Fibroblast of lung (primary cell): ENCODE results near the gene SVBP. TPM values are rescaled to one million over a fixed set of nuclear protein-coding genes. Genes with fewer than 3 reads are reported as not detected.

Experiments
- DNase-seq, 2 donors: peaks; one replicate each; pipeline versions ENCODE4 v3.0.0 to v3.0.0-alpha.2; 2010; ENCODE audit warnings: low read depth in 2 of 2
- H2AFZ ChIP-seq: 2 replicates; pipeline ENCODE4 v1.5.1; 2012; ENCODE audit warnings: low read length, control low read depth, inconsistent platforms
- H3K27ac ChIP-seq: 2 replicates; pipeline ENCODE4 v1.5.1; 2011; ENCODE audit warnings: low read length, control low read depth; ENCODE audit not compliant: insufficient read depth
- H3K27me3 ChIP-seq: 2 replicates; pipeline ENCODE4 v1.5.1; 2011; ENCODE audit warnings: mild to moderate bottlenecking, low read length; ENCODE audit not compliant: control insufficient read depth, insufficient read depth
- H3K36me3 ChIP-seq: 2 replicates; pipeline ENCODE4 v1.5.1; 2011; ENCODE audit warnings: low read length; ENCODE audit not compliant: control insufficient read depth, insufficient read depth
- H3K4me1 ChIP-seq: 2 replicates; pipeline ENCODE4 v1.5.1; 2011; ENCODE audit warnings: low read length; ENCODE audit not compliant: control insufficient read depth, insufficient read depth; ENCODE audit errors: extremely low read depth
- H3K4me2 ChIP-seq: 2 replicates; pipeline ENCODE4 v1.5.1; 2011; ENCODE audit warnings: low read length, control low read depth; ENCODE audit not compliant: insufficient read depth; ENCODE audit errors: extremely low read depth
- H3K4me3 ChIP-seq, 4 experiments: fragments of 200-600 bp in 1 of 4; sonication (generic) in 1 of 4; replicated peaks in 1 of 4; 2 replicates each; pipeline ENCODE4 v1.5.1; 2011 to 2016; ENCODE audit warnings: low read length in 4 of 4, low read depth in 3 of 4, mild to moderate bottlenecking in 3 of 4, control low read depth in 2 of 4, inconsistent platforms in 1 of 4, mixed read lengths in 1 of 4; ENCODE audit not compliant: insufficient read depth in 1 of 4; ENCODE audit errors: control extremely low read depth in 1 of 4
- H3K79me2 ChIP-seq: 2 replicates; pipeline ENCODE4 v1.5.1; 2012; ENCODE audit warnings: mild to moderate bottlenecking, low read length, inconsistent platforms; ENCODE audit not compliant: control insufficient read depth, insufficient read depth
- H3K9ac ChIP-seq: 2 replicates; pipeline ENCODE4 v1.5.1; 2011; ENCODE audit warnings: mild to moderate bottlenecking, low read length, control low read depth; ENCODE audit not compliant: insufficient read depth
- H3K9me3 ChIP-seq: 2 replicates; pipeline ENCODE4 v1.5.1; 2012; ENCODE audit warnings: low read depth, low read length; ENCODE audit not compliant: control insufficient read depth, insufficient read depth
- H4K20me1 ChIP-seq: 2 replicates; pipeline ENCODE4 v1.5.1; 2011; ENCODE audit warnings: low read length; ENCODE audit not compliant: control insufficient read depth, insufficient read depth; ENCODE audit errors: extremely low read depth
- CTCF ChIP-seq, 2 donors: IDR thresholded peaks in 1 of 2; conservative IDR thresholded peaks in 1 of 2; 1 replicate in 1 of 2; 2 replicates in 1 of 2; pipeline ENCODE4 v1.5.1; 2011 to 2012; ENCODE audit warnings: low read length in 2 of 2, control low read depth in 1 of 2, inconsistent platforms in 1 of 2, low read depth in 1 of 2, mild to moderate bottlenecking in 1 of 2
- EZH2 ChIP-seq: IDR thresholded peaks from 2 replicates; pipeline ENCODE4 v1.5.1; 2012; ENCODE audit warnings: low read length, control low read depth, mild to moderate bottlenecking; ENCODE audit errors: missing control alignments
- polyA plus RNA-seq, 2 donors: library from polyadenylated mRNA; depleted of rRNA in 1 of 2; stranded (reverse) in 1 of 2; unstranded in 1 of 2; fragments of >200 nt; gene quantifications; 2 replicates each; pipeline ENCODE4 v1.2.1, GENCODE V29; 2011 to 2012; ENCODE audit warnings: missing spikeins in 1 of 2
- total RNA-seq: library from RNA; depleted of rRNA; stranded (reverse); fragments of >200 nt; gene quantifications from 2 replicates; pipeline ENCODE4 v1.2.1, GENCODE V29; 2014

The SVBP gene
- total and polyA plus RNA-seq, 2 donors (not counting 1 experiment from before 2014, with no cell fraction given) = 24.9 to 33.4 TPM

GRCh38 chr1:42852608-42852980 is 35.4 kb upstream of the SVBP start:
- H3K36me3 ChIP-seq = peaks cover 6% of the 10 kb centered on the region
- no peak overlapping the region for H3K4me2 ChIP-seq
- DNase-seq = no peak
- no peaks in the 10 kb centered on the region for H3K9me3 ChIP-seq
- TF ChIP-seq CTCF (conservative IDR thresholded peaks at IDR 0.05 in 1 of 2, IDR thresholded peaks at IDR 0.05 in 1 of 2; ENCODE audit: low read depth in 1 of 2, low read length in 2 of 2) (no peak), EZH2 (no peak)
- H3K4me1 ChIP-seq = peaks cover 2% of the 10 kb centered on the region
- H4K20me1 ChIP-seq = no peaks in the 10 kb centered on the region
- H3K4me3 ChIP-seq = no peak overlapping the region
- H3K27me3 ChIP-seq = no peaks in the 10 kb centered on the region
- H3K27ac ChIP-seq = no peak overlapping the region
- H2AFZ ChIP-seq = no peak overlapping the region
- no peak overlapping the region for H3K9ac ChIP-seq
- peaks cover 3% of the 10 kb centered on the region for H3K79me2 ChIP-seq

- no peaks in the 10 kb centered on the region for H3K27me3 ChIP-seq
- H3K4me2 ChIP-seq = no peak overlapping the region
- H2AFZ ChIP-seq = no peak overlapping the region
- no peak overlapping the region for H3K4me3 ChIP-seq
- no peak overlapping the region for H3K9ac ChIP-seq
- H3K27ac ChIP-seq = no peak overlapping the region
- H3K4me1 ChIP-seq = peaks cover 4% of the 10 kb centered on the region
- DNase-seq = no peak
- peaks cover 6% of the 10 kb centered on the region for H3K36me3 ChIP-seq
- H4K20me1 ChIP-seq = no peaks in the 10 kb centered on the region
- no peaks in the 10 kb centered on the region for H3K9me3 ChIP-seq
- no peak for TF ChIP-seq CTCF (conservative IDR thresholded peaks at IDR 0.05 in 1 of 2, IDR thresholded peaks at IDR 0.05 in 1 of 2; ENCODE audit: low read depth in 1 of 2, low read length in 2 of 2)
- no peak for TF ChIP-seq EZH2
- H3K79me2 ChIP-seq = peaks cover 6% of the 10 kb centered on the region
Observed at GRCh38 chr1:42851960-42852607, 34.9 kb upstream of the SVBP start.

- Histone ChIP-seq H3K9ac (no peak overlapping the region), H2AFZ (no peak overlapping the region), H3K27ac (no peak overlapping the region), H3K4me3 (no peak overlapping the region), H3K4me2 (no peak overlapping the region), H3K27me3 (no peaks in the 10 kb centered on the region), H3K4me1 (peaks cover 4% of the 10 kb centered on the region), H3K9me3 (no peaks in the 10 kb centered on the region), H4K20me1 (no peaks in the 10 kb centered on the region), H3K79me2 (peaks cover 10% of the 10 kb centered on the region), H3K36me3 (peaks cover 6% of the 10 kb centered on the region)
- DNase-seq = no peak
- TF ChIP-seq EZH2 = no peak
- TF ChIP-seq CTCF (conservative IDR thresholded peaks at IDR 0.05 in 1 of 2, IDR thresholded peaks at IDR 0.05 in 1 of 2; ENCODE audit: low read depth in 1 of 2, low read length in 2 of 2) = no peak
Observed at GRCh38 chr1:42851420-42851819, 34.2 kb upstream of the SVBP start.
